ENCODE measurements around the gene HIBADH.

DNA sequence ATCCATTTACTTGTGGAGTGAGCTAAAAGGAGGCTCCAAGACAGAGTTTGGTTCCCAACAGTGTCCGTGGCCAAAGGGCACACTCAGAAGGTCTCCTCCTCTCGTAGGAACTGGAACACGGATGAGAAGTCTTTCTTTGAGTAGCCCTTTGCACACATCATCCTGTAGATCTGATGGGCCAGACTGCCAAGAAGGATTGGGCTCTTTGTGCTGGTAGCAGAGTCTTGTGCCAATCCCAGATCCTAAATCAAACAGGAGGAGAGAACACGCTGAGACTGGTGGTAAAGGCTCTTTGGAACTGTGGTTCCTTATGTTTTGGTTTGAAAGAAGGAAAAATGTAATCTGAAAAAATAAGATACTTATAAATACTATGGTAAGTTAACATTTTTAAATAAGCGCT, 136.6 kb downstream of the HIBADH start:
- no peak for TF ChIP-seq JUNB (IDR thresholded peaks at IDR 0.05)
- TF ChIP-seq CHD2 (IDR thresholded peaks at IDR 0.05; ENCODE audit: low read length, partially characterized antibody) = no peak
- TF ChIP-seq, protein P1, sequence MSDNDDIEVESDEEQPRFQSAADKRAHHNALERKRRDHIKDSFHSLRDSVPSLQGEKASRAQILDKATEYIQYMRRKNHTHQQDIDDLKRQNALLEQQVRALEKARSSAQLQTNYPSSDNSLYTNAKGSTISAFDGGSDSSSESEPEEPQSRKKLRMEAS (IDR thresholded peaks at IDR 0.05) = no peak
- TF ChIP-seq TFCP2L1 (CRISPR knock-in tag; IDR thresholded peaks at IDR 0.05) = no peak
- TF ChIP-seq POLR2A (IDR thresholded peaks at IDR 0.05; ENCODE audit: low read length) = no peak
- TF ChIP-seq, protein P2, sequence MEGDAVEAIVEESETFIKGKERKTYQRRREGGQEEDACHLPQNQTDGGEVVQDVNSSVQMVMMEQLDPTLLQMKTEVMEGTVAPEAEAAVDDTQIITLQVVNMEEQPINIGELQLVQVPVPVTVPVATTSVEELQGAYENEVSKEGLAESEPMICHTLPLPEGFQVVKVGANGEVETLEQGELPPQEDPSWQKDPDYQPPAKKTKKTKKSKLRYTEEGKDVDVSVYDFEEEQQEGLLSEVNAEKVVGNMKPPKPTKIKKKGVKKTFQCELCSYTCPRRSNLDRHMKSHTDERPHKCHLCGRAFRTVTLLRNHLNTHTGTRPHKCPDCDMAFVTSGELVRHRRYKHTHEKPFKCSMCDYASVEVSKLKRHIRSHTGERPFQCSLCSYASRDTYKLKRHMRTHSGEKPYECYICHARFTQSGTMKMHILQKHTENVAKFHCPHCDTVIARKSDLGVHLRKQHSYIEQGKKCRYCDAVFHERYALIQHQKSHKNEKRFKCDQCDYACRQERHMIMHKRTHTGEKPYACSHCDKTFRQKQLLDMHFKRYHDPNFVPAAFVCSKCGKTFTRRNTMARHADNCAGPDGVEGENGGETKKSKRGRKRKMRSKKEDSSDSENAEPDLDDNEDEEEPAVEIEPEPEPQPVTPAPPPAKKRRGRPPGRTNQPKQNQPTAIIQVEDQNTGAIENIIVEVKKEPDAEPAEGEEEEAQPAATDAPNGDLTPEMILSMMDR (IDR thresholded peaks at IDR 0.05) = no peak
- no peak for TF ChIP-seq BHLHE40 (IDR thresholded peaks at IDR 0.05; ENCODE audit: low read depth, low read length)
- no peak for TF ChIP-seq ZSCAN20 (CRISPR knock-in tag; IDR thresholded peaks at IDR 0.05)
- no peak for TF ChIP-seq RFX5 (IDR thresholded peaks at IDR 0.05)
- no peak for TF ChIP-seq MAZ (IDR thresholded peaks at IDR 0.05; ENCODE audit: borderline replicate concordance, low read depth, low read length)

All from A549 (cell line).